Small intestine (tissue), 7 donors: ENCODE measurements around the gene WFDC6. TPM values are rescaled to one million over a fixed set of nuclear protein-coding genes. Genes with fewer than 3 reads are reported as not detected.

Experiments used
- DNase-seq, 2 donors: peaks; one replicate each; pipeline versions ENCODE4 v3.0.0 to v3.0.0-alpha.2; 2013
- FAIRE-seq: peaks from 2 replicates; lab custom pipeline; 2012; peaks lifted over from hg19 to GRCh38; lab: Jason Lieb, UNC
- H3K27ac ChIP-seq, 3 donors: one replicate each; pipeline ENCODE4 v1.5.1; 2013; ENCODE audit warnings: low read length in 2 of 3, mild to moderate bottlenecking in 2 of 3, control low read depth in 1 of 3, inconsistent platforms in 1 of 3, low read depth in 1 of 3, moderate library complexity in 1 of 3
- H3K27me3 ChIP-seq, 3 donors: one replicate each; pipeline ENCODE4 v1.6.1; 2013; ENCODE audit warnings: low read length in 3 of 3, inconsistent platforms in 1 of 3; ENCODE audit not compliant: control insufficient read depth in 3 of 3, insufficient read depth in 3 of 3
- H3K36me3 ChIP-seq, 3 donors: one replicate each; pipeline ENCODE4 v1.6.1; 2013; ENCODE audit warnings: low read length in 3 of 3, inconsistent platforms in 1 of 3, low read depth in 1 of 3, mild to moderate bottlenecking in 1 of 3, moderate library complexity in 1 of 3; ENCODE audit not compliant: control insufficient read depth in 3 of 3, insufficient read depth in 2 of 3
- H3K4me1 ChIP-seq, 3 donors: one replicate each; pipeline ENCODE4 v1.6.1; 2013; ENCODE audit warnings: low read length in 2 of 3, inconsistent platforms in 1 of 3, low read depth in 1 of 3, mild to moderate bottlenecking in 1 of 3, moderate library complexity in 1 of 3; ENCODE audit not compliant: control insufficient read depth in 3 of 3, insufficient read depth in 2 of 3
- H3K4me3 ChIP-seq, 3 donors: one replicate each; pipeline ENCODE4 v1.5.1; 2013; ENCODE audit warnings: low read length in 3 of 3, control low read depth in 1 of 3, inconsistent platforms in 1 of 3, low read depth in 1 of 3, mild to moderate bottlenecking in 1 of 3, moderate library complexity in 1 of 3
- H3K9me3 ChIP-seq, 2 donors: one replicate each; pipeline ENCODE4 v1.6.1; 2013; ENCODE audit warnings: low read depth in 1 of 2, low read length in 1 of 2; ENCODE audit not compliant: control insufficient read depth in 2 of 2, insufficient read depth in 1 of 2
- WGBS, 3 donors: extraction: QIAGEN DNeasy Blood & Tissue Kit; methylation state at CpG; one replicate each; pipeline ENCODE4 v1.1.7; 2013; 5-methylcytosine and 5-hydroxymethylcytosine counted together
- polyA plus RNA-seq, 4 donors: library from polyadenylated mRNA; stranded (reverse) in 3 of 4; unstranded in 1 of 4; fragments of 200-250 nt in 3 of 4; fragments of 120-200 nt in 1 of 4; gene quantifications; one replicate each; pipeline versions ENCODE4 v1.2.1 to v1.2.3, GENCODE V29; 2013
- donor health status: healthy with polysubstance abuse.
- donor health status: control.
- donor health status: control.
- donor health status: Bipolar disorder and iron deficiency.
- donor health status: healthy.

The WFDC6 gene
- polyA plus RNA-seq, 4 donors: not detected

- DNase-seq (no peak), FAIRE-seq (no peak)
- Histone ChIP-seq H3K36me3 (no peaks in the 10 kb centered on the region), H3K27me3 (peaks cover 0 to 8% (median 0%) of the 10 kb centered on the region in 3 donors), H3K27ac (no peak overlapping the region), H3K4me1 (peaks cover 0 to 3% (median 0%) of the 10 kb centered on the region in 3 donors), H3K4me3 (no peak overlapping the region), H3K9me3 (no peaks in the 10 kb centered on the region)
- WGBS, 3 donors: 83 to 96% (median 88%) methylated on average over 3 of the region's 3 CpGs
These were observed 41.2 kb downstream of the WFDC6 start for GRCh38 chr20:45497971-45498494.

GRCh38 chr20:45496166-45496565, 43.1 kb downstream of the WFDC6 start:
- 23 to 61% (median 37%) methylated on average over 3 of the region's 3 CpGs for WGBS, 3 donors
- Histone ChIP-seq H3K4me1 (peaks cover 0 to 3% (median 0%) of the 10 kb centered on the region in 3 donors), H3K36me3 (no peaks in the 10 kb centered on the region), H3K27me3 (peaks cover 0 to 8% (median 0%) of the 10 kb centered on the region in 3 donors), H3K4me3 (no peak overlapping the region), H3K9me3 (no peaks in the 10 kb centered on the region), H3K27ac (no peak overlapping the region)
- DNase-seq: peak in 1 of 2 donors; percentile 40
- FAIRE-seq: no peak

GRCh38 chr20:45495501-45495941, 43.8 kb downstream of the WFDC6 start:
- no peak for FAIRE-seq
- H3K9me3 ChIP-seq: no peaks in the 10 kb centered on the region
- no peak overlapping the region for H3K27ac ChIP-seq
- H3K27me3 ChIP-seq: peaks cover 0 to 8% (median 0%) of the 10 kb centered on the region in 3 donors
- DNase-seq: no peak
- H3K36me3 ChIP-seq: no peaks in the 10 kb centered on the region
- WGBS, 3 donors: 81 to 94% (median 92%) methylated on average over 1 of the region's 1 CpG
- H3K4me1 ChIP-seq: peaks cover 0 to 3% (median 0%) of the 10 kb centered on the region in 3 donors
- no peak overlapping the region for H3K4me3 ChIP-seq

GRCh38 chr20:45489083-45489531, 50.2 kb downstream of the WFDC6 start:
- no peak for DNase-seq
- 74 to 88% (median 75%) methylated on average over 1 of the region's 1 CpG for WGBS, 3 donors
- Histone ChIP-seq H3K4me3 (no peak overlapping the region), H3K36me3 (no peaks in the 10 kb centered on the region), H3K9me3 (no peaks in the 10 kb centered on the region), H3K27me3 (peaks cover 0 to 3% (median 2%) of the 10 kb centered on the region in 3 donors), H3K4me1 (no peaks in the 10 kb centered on the region), H3K27ac (no peak overlapping the region)
- no peak for FAIRE-seq

GRCh38 chr20:45487231-45487635, 52.0 kb downstream of the WFDC6 start:
- FAIRE-seq: no peak
- Histone ChIP-seq H3K9me3 (no peaks in the 10 kb centered on the region), H3K36me3 (no peaks in the 10 kb centered on the region), H3K4me3 (no peak overlapping the region), H3K4me1 (no peaks in the 10 kb centered on the region), H3K27me3 (peaks cover 0 to 3% (median 2%) of the 10 kb centered on the region in 3 donors), H3K27ac (no peak overlapping the region)
- DNase-seq: no peak
- 29 to 73% (median 53%) methylated on average over 20 of the region's 20 CpGs for WGBS, 3 donors

GRCh38 chr20:45485388-45485787, 53.9 kb downstream of the WFDC6 start:
- WGBS, 3 donors: 7 to 55% (median 44%) methylated on average over 4 of the region's 4 CpGs
- Histone ChIP-seq H3K4me1 (no peaks in the 10 kb centered on the region), H3K36me3 (no peaks in the 10 kb centered on the region), H3K9me3 (no peaks in the 10 kb centered on the region), H3K27ac (no peak overlapping the region), H3K27me3 (peaks cover 0 to 9% (median 3%) of the 10 kb centered on the region in 3 donors), H3K4me3 (no peak overlapping the region)
- FAIRE-seq: no peak
- peak in 1 of 2 donors; percentile 41 for DNase-seq

- H3K27ac ChIP-seq: no peak overlapping the region
- no peak for DNase-seq
- H3K4me1 ChIP-seq: no peaks in the 10 kb centered on the region
- no peak overlapping the region for H3K4me3 ChIP-seq
- no peak for FAIRE-seq
- 24 to 37% (median 27%) methylated on average over 6 of the region's 6 CpGs for WGBS, 3 donors
- H3K36me3 ChIP-seq: no peaks in the 10 kb centered on the region
- peaks cover 0 to 9% (median 3%) of the 10 kb centered on the region in 3 donors for H3K27me3 ChIP-seq
- no peaks in the 10 kb centered on the region for H3K9me3 ChIP-seq
These were observed 54.6 kb downstream of the WFDC6 start for GRCh38 chr20:45484676-45485075.
